Naive thymus-derived CD4-positive, alpha-beta T cell (primary cell): ENCODE data around the gene RASA3. TPM values are rescaled to one million over a fixed set of nuclear protein-coding genes. Genes with fewer than 3 reads are reported as not detected.

Experiments used
- ATAC-seq: fragments of 150-1000 bp; cut with Tn5 transposase; 2 replicates; pipeline ENCODE4 v1.10.0; 2021; ENCODE audit warnings: mild to moderate bottlenecking, moderate library complexity
- CTCF ChIA-PET: fragments of 350-600 bp; sonication (Branson Sonifier 250); formaldehyde crosslinking; loops from one replicate; lab custom pipeline; 2021; ENCODE audit warnings: antibody characterized with exemption; lab: Charles Lee
- POLR2A ChIA-PET: fragments of 350-600 bp; sonication (Branson Sonifier 250); formaldehyde crosslinking; loops from one replicate; lab custom pipeline; 2021; ENCODE audit warnings: antibody characterized with exemption, inconsistent platforms; lab: Charles Lee
- DNase-seq, 9 donors: peaks; one replicate each; pipeline versions ENCODE4 v3.0.0 to v3.0.0-alpha.2; 2020 to 2022; ENCODE audit warnings: mixed read lengths in 1 of 9
- H3K27ac ChIP-seq: one replicate; pipeline ENCODE4 v1.7.0; 2013; ENCODE audit warnings: mild to moderate bottlenecking, low read depth, low read length, moderate library complexity
- H3K27me3 ChIP-seq, 2 donors: one replicate each; pipeline ENCODE4 v1.7.0; 2013; ENCODE audit warnings: low read length in 2 of 2, mild to moderate bottlenecking in 2 of 2, moderate library complexity in 2 of 2; ENCODE audit not compliant: control insufficient read depth in 2 of 2, insufficient read depth in 2 of 2
- H3K36me3 ChIP-seq, 3 experiments: 1 replicate in 2 of 3; 2 replicates in 1 of 3; pipeline ENCODE4 v1.7.0; 2013; ENCODE audit warnings: low read length in 3 of 3, mild to moderate bottlenecking in 3 of 3, moderate library complexity in 1 of 3; ENCODE audit not compliant: insufficient read depth in 3 of 3, control insufficient read depth in 2 of 3
- H3K4me1 ChIP-seq, 2 donors: one replicate each; pipeline ENCODE4 v1.7.0; 2013; ENCODE audit warnings: low read length in 2 of 2, mild to moderate bottlenecking in 2 of 2, moderate library complexity in 1 of 2; ENCODE audit not compliant: control insufficient read depth in 2 of 2, insufficient read depth in 2 of 2
- H3K4me3 ChIP-seq: 2 replicates; pipeline ENCODE4 v1.7.0; 2013; ENCODE audit warnings: mild to moderate bottlenecking, low read length
- H3K9me3 ChIP-seq, 3 experiments: 1 replicate in 2 of 3; 2 replicates in 1 of 3; pipeline ENCODE4 v1.7.0; 2013; ENCODE audit warnings: low read length in 3 of 3; ENCODE audit not compliant: control insufficient read depth in 2 of 3
- H3K27ac Mint-ChIP-seq, 9 donors: one replicate each; pipeline ENCODE4 v1.8.0; 2020 to 2022; ENCODE audit warnings: mixed read lengths in 9 of 9, mild to moderate bottlenecking in 8 of 9, moderate library complexity in 5 of 9, inconsistent platforms in 2 of 9
- H3K27me3 Mint-ChIP-seq, 5 donors: one replicate each; pipeline ENCODE4 v1.8.0; 2021 to 2022; ENCODE audit warnings: mixed read lengths in 5 of 5, mild to moderate bottlenecking in 1 of 5
- H3K36me3 Mint-ChIP-seq, 5 donors: one replicate each; pipeline ENCODE4 v1.8.0; 2020 to 2022; ENCODE audit warnings: mixed read lengths in 5 of 5, mild to moderate bottlenecking in 3 of 5, inconsistent platforms in 1 of 5
- H3K4me1 Mint-ChIP-seq, 7 donors: one replicate each; pipeline ENCODE4 v1.8.0; 2020 to 2022; ENCODE audit warnings: mixed read lengths in 7 of 7, mild to moderate bottlenecking in 3 of 7, inconsistent platforms in 1 of 7
- H3K4me3 Mint-ChIP-seq, 10 donors: one replicate each; pipeline ENCODE4 v1.8.0; 2020 to 2022; ENCODE audit warnings: mild to moderate bottlenecking in 10 of 10, mixed read lengths in 10 of 10, moderate library complexity in 6 of 10, inconsistent platforms in 2 of 10
- H3K9me3 Mint-ChIP-seq, 11 donors: one replicate each; pipeline ENCODE4 v1.8.0; 2020 to 2022; ENCODE audit warnings: mixed read lengths in 11 of 11, mild to moderate bottlenecking in 4 of 11, inconsistent platforms in 1 of 11, moderate library complexity in 1 of 11
- intact Hi-C, 2 donors: fragments of 100-400 bp; cut with micrococcal nuclease; formaldehyde crosslinking; loops; one replicate each; pipeline ENCODE4 v1.15.1; 2023
- polyA plus RNA-seq, 2 donors: library from polyadenylated mRNA; unstranded; fragments of 300-500 nt; fragmentation: Illumina TruSeq; gene quantifications; one replicate each; pipeline ENCODE4 v1.2.3, GENCODE V29; 2021
- total RNA-seq, 6 experiments: library from RNA in 5 of 6; stranded (reverse) in 5 of 6; gene quantifications; 1 replicate in 5 of 6; 2 replicates in 1 of 6; pipeline ENCODE4 v1.2.3 and lab custom pipeline; 2021 to 2026

The RASA3 gene
- total and polyA plus RNA-seq, 7 experiments from 2014 or later = 109 to 227 (median 195) TPM

- ChIA-PET POLR2A (interaction anchor here (0.6 to 0.7 kb wide), 2 partner anchors 16 to 46 kb away, joined by 3 to 4 read pairs; no protein-coding TSS in a partner anchor), CTCF (interaction anchor here (0.7 kb wide), 1 partner anchor 176 kb away, joined by 3 read pairs; no protein-coding TSS in a partner anchor)
- ATAC-seq (no peak), DNase-seq (no peak)
- Histone ChIP-seq H3K27ac (peak overlapping the region; percentile 38), H3K4me1 (peaks cover 28 to 34% of the 10 kb centered on the region in 2 donors), H3K27me3 (no peaks in the 10 kb centered on the region), H3K9me3 (no peaks in the 10 kb centered on the region), H3K4me3 (peak overlapping the region; percentile 34), H3K36me3 (peaks cover 17 to 72% (median 25%) of the 10 kb centered on the region in 3 experiments)
- Mint-ChIP-seq H3K4me1 (peaks cover 47 to 84% (median 73%) of the 10 kb centered on the region in 7 donors), H3K4me3 (peak overlapping the region in 8 of 10 donors; percentile 23 to 87 (median 80)), H3K27ac (peak overlapping the region in 8 of 9 donors; percentile 73 to 96 (median 88)), H3K9me3 (peaks cover 0 to 6% (median 0%) of the 10 kb centered on the region in 11 donors), H3K27me3 (no peaks in the 10 kb centered on the region), H3K36me3 (peaks cover 4 to 36% (median 24%) of the 10 kb centered on the region in 5 donors)
- intact Hi-C loops = loop anchor here in 1 of 2 donors (2.0 to 5.0 kb wide), 3 partner anchors 17 to 178 kb away; no protein-coding TSS in a partner anchor
These were observed 82.8 kb downstream of the RASA3 start for GRCh38 chr13:114049626-114050101.

- Mint-ChIP-seq H3K27ac (peak overlapping the region; percentile 43 to 96 (median 89)), H3K4me3 (peak overlapping the region; percentile 72 to 87 (median 80)), H3K4me1 (peaks cover 50 to 80% (median 69%) of the 10 kb centered on the region in 7 donors), H3K9me3 (peaks cover 0 to 9% (median 0%) of the 10 kb centered on the region in 11 donors), H3K36me3 (peaks cover 4 to 34% (median 20%) of the 10 kb centered on the region in 5 donors), H3K27me3 (no peaks in the 10 kb centered on the region)
- Histone ChIP-seq H3K27ac (peak overlapping the region; percentile 26), H3K4me1 (peaks cover 28 to 34% of the 10 kb centered on the region in 2 donors), H3K9me3 (no peaks in the 10 kb centered on the region), H3K27me3 (no peaks in the 10 kb centered on the region), H3K4me3 (peak overlapping the region; percentile 34), H3K36me3 (peaks cover 16 to 72% (median 22%) of the 10 kb centered on the region in 3 experiments)
- CTCF ChIA-PET = interaction anchor here (0.7 kb wide), 1 partner anchor 177 kb away, joined by 3 read pairs; no protein-coding TSS in a partner anchor
- intact Hi-C loops = loop anchor here in 1 of 2 donors (2.0 to 5.0 kb wide), 3 partner anchors 18 to 178 kb away; no protein-coding TSS in a partner anchor
- peak; percentile 67 for ATAC-seq
- peak in 7 of 9 donors; percentile 35 to 55 (median 42) for DNase-seq
- POLR2A ChIA-PET = interaction anchor here (0.6 to 1.6 kb wide), 5 partner anchors 9 to 45 kb away, joined by 3 to 4 read pairs (median 3); no protein-coding TSS in a partner anchor
These were observed 83.4 kb downstream of the RASA3 start for GRCh38 chr13:114049026-114049425.

- H3K9me3 Mint-ChIP-seq = peaks cover 0 to 10% (median 0%) of the 10 kb centered on the region in 11 donors
- peak overlapping the region; percentile 26 for H3K27ac ChIP-seq
- POLR2A ChIA-PET = interaction anchor here (0.9 to 1.6 kb wide), 2 partner anchors 16 to 20 kb away, joined by 3 to 4 read pairs; no protein-coding TSS in a partner anchor
- CTCF ChIA-PET = no interaction called here
- DNase-seq (no peak), ATAC-seq (no peak)
- peaks cover 51 to 77% (median 66%) of the 10 kb centered on the region in 7 donors for H3K4me1 Mint-ChIP-seq
- no peaks in the 10 kb centered on the region for H3K9me3 ChIP-seq
- H3K27me3 Mint-ChIP-seq = no peaks in the 10 kb centered on the region
- intact Hi-C loops = loop anchor here in 1 of 2 donors (2.0 to 5.0 kb wide), 3 partner anchors 18 to 179 kb away; no protein-coding TSS in a partner anchor
- peak overlapping the region in 4 of 9 donors; percentile 51 to 95 (median 88) for H3K27ac Mint-ChIP-seq
- peak overlapping the region in 5 of 10 donors; percentile 12 to 87 (median 51) for H3K4me3 Mint-ChIP-seq
- H3K4me3 ChIP-seq = no peak overlapping the region
- H3K36me3 ChIP-seq = peaks cover 16 to 71% (median 22%) of the 10 kb centered on the region in 3 experiments
- H3K4me1 ChIP-seq = peaks cover 28 to 34% of the 10 kb centered on the region in 2 donors
- H3K27me3 ChIP-seq = no peaks in the 10 kb centered on the region
- peaks cover 4 to 34% (median 20%) of the 10 kb centered on the region in 5 donors for H3K36me3 Mint-ChIP-seq
These were observed 84.0 kb downstream of the RASA3 start for GRCh38 chr13:114048443-114048842.

GRCh38 chr13:114047358-114047881, 85.0 kb downstream of the RASA3 start:
- Histone ChIP-seq H3K27me3 (no peaks in the 10 kb centered on the region), H3K27ac (peak overlapping the region; percentile 10), H3K4me3 (no peak overlapping the region), H3K36me3 (peaks cover 16 to 73% (median 22%) of the 10 kb centered on the region in 3 experiments), H3K9me3 (no peaks in the 10 kb centered on the region), H3K4me1 (peaks cover 22 to 34% of the 10 kb centered on the region in 2 donors)
- Mint-ChIP-seq H3K36me3 (peaks cover 4 to 41% (median 20%) of the 10 kb centered on the region in 5 donors), H3K9me3 (peaks cover 0 to 14% (median 0%) of the 10 kb centered on the region in 11 donors), H3K27ac (peak overlapping the region; percentile 18 to 95 (median 55)), H3K27me3 (no peaks in the 10 kb centered on the region), H3K4me1 (peaks cover 52 to 79% (median 69%) of the 10 kb centered on the region in 7 donors), H3K4me3 (peak overlapping the region in 6 of 10 donors; percentile 12 to 75 (median 36))
- intact Hi-C loops = loop anchor here in 1 of 2 donors (5.0 kb wide), 2 partner anchors 65 to 180 kb away; no protein-coding TSS in a partner anchor
- DNase-seq (no peak), ATAC-seq (no peak)
- ChIA-PET POLR2A (interaction anchor here (1.6 kb wide), 1 partner anchor 21 kb away, joined by 4 read pairs; no protein-coding TSS in a partner anchor), CTCF (no interaction called here)

- ChIA-PET CTCF (no interaction called here), POLR2A (no interaction called here)
- Mint-ChIP-seq H3K4me1 (peaks cover 49 to 81% (median 68%) of the 10 kb centered on the region in 7 donors), H3K27me3 (no peaks in the 10 kb centered on the region), H3K9me3 (peaks cover 0 to 10% (median 0%) of the 10 kb centered on the region in 11 donors), H3K27ac (peak overlapping the region in 7 of 9 donors; percentile 54 to 95 (median 68)), H3K36me3 (peaks cover 4 to 41% (median 20%) of the 10 kb centered on the region in 5 donors), H3K4me3 (peak overlapping the region in 6 of 10 donors; percentile 2 to 77 (median 36))
- ATAC-seq = no peak
- Histone ChIP-seq H3K27me3 (no peaks in the 10 kb centered on the region), H3K9me3 (no peaks in the 10 kb centered on the region), H3K27ac (peak overlapping the region; percentile 5), H3K4me1 (peaks cover 22 to 34% of the 10 kb centered on the region in 2 donors), H3K36me3 (peaks cover 17 to 73% (median 19%) of the 10 kb centered on the region in 3 experiments), H3K4me3 (no peak overlapping the region)
- intact Hi-C loops = loop anchor here in 1 of 2 donors (5.0 kb wide), 2 partner anchors 66 to 181 kb away; no protein-coding TSS in a partner anchor
- DNase-seq = no peak
These were observed 85.9 kb downstream of the RASA3 start for GRCh38 chr13:114046431-114046975.
